HFFc6 (cell line): ENCODE results near the gene ADRM1. TPM values are rescaled to one million over a fixed set of nuclear protein-coding genes. Genes with fewer than 3 reads are reported as not detected.

Source experiments
- DNase-seq: peaks from one replicate; pipeline ENCODE4 v3.0.0-alpha.2; 2018
- H3K27ac Mint-ChIP-seq: 2 replicates; pipeline ENCODE4 v1.8.0; 2020; ENCODE audit warnings: mild to moderate bottlenecking, mixed read lengths
- H3K27me3 Mint-ChIP-seq: 2 replicates; pipeline ENCODE4 v1.8.0; 2021; ENCODE audit warnings: mild to moderate bottlenecking, moderate library complexity, mixed read lengths; ENCODE audit not compliant: insufficient read depth
- H3K36me3 Mint-ChIP-seq: 2 replicates; pipeline ENCODE4 v1.8.0; 2021; ENCODE audit warnings: low read depth, mixed read lengths
- H3K4me1 Mint-ChIP-seq: 2 replicates; pipeline ENCODE4 v1.8.0; 2020; ENCODE audit warnings: low read depth, mixed read lengths
- H3K4me3 Mint-ChIP-seq: 2 replicates; pipeline ENCODE4 v1.8.0; 2020; ENCODE audit warnings: mild to moderate bottlenecking, moderate library complexity, mixed read lengths
- H3K9me3 Mint-ChIP-seq: 2 replicates; pipeline ENCODE4 v1.8.0; 2020; ENCODE audit warnings: mild to moderate bottlenecking, mixed read lengths
- CTCF ChIP-seq: fragments of 200-600 bp; sonication (generic); IDR thresholded peaks from 2 replicates; pipeline ENCODE4 v1.5.0; 2021; ENCODE audit warnings: antibody characterized with exemption, mild to moderate bottlenecking
- total RNA-seq, 6 experiments: library from RNA; stranded (reverse); fragmentation: NEBNext Ultra II Directional; extraction: Animal tissue kit (Norgen Biotek cat#: 25700); gene quantifications; 2 replicates in 1 of 6; 3 replicates in 5 of 6; pipeline ENCODE4 v1.2.3, GENCODE V29; 2021

The ADRM1 gene
- total RNA-seq, 6 experiments from 2014 or later: 126 to 133 (median 129) TPM

GRCh38 chr20:62320581-62321354 lies 18.0 kb downstream of the ADRM1 start:
- Mint-ChIP-seq H3K36me3 (no peaks in the 10 kb centered on the region), H3K9me3 (peaks cover 4% of the 10 kb centered on the region), H3K27ac (no peak overlapping the region), H3K4me3 (no peak overlapping the region), H3K4me1 (no peaks in the 10 kb centered on the region), H3K27me3 (peaks cover 5% of the 10 kb centered on the region)
- no peak for TF ChIP-seq CTCF
- DNase-seq: no peak

- no peak for TF ChIP-seq CTCF
- Mint-ChIP-seq H3K4me3 (no peak overlapping the region), H3K27ac (no peak overlapping the region), H3K36me3 (no peaks in the 10 kb centered on the region), H3K27me3 (peaks cover 8% of the 10 kb centered on the region), H3K4me1 (no peaks in the 10 kb centered on the region), H3K9me3 (peaks cover 4% of the 10 kb centered on the region)
- no peak for DNase-seq
Measured at GRCh38 chr20:62321521-62321948, 18.7 kb downstream of the ADRM1 start.

- Mint-ChIP-seq H3K4me3 (no peak overlapping the region), H3K27me3 (peaks cover 8% of the 10 kb centered on the region), H3K27ac (no peak overlapping the region), H3K4me1 (no peaks in the 10 kb centered on the region), H3K36me3 (no peaks in the 10 kb centered on the region), H3K9me3 (peaks cover 4% of the 10 kb centered on the region)
- no peak for TF ChIP-seq CTCF
- no peak for DNase-seq
Measured at GRCh38 chr20:62321975-62322374, 19.2 kb downstream of the ADRM1 start.

- DNase-seq: no peak
- Mint-ChIP-seq H3K4me3 (no peak overlapping the region), H3K36me3 (no peaks in the 10 kb centered on the region), H3K27me3 (peaks cover 8% of the 10 kb centered on the region), H3K4me1 (no peaks in the 10 kb centered on the region), H3K27ac (no peak overlapping the region), H3K9me3 (peaks cover 4% of the 10 kb centered on the region)
- TF ChIP-seq CTCF: no peak
Measured at GRCh38 chr20:62322492-62323041, 19.8 kb downstream of the ADRM1 start.

- Mint-ChIP-seq H3K4me3 (no peak overlapping the region), H3K36me3 (no peaks in the 10 kb centered on the region), H3K4me1 (no peaks in the 10 kb centered on the region), H3K27me3 (peaks cover 8% of the 10 kb centered on the region), H3K27ac (no peak overlapping the region), H3K9me3 (peaks cover 4% of the 10 kb centered on the region)
- TF ChIP-seq CTCF: no peak
- no peak for DNase-seq
Measured at GRCh38 chr20:62323146-62323979, 20.6 kb downstream of the ADRM1 start.
